ENCODE results near the gene HSPG2.

Gene HSPG2

DNA sequence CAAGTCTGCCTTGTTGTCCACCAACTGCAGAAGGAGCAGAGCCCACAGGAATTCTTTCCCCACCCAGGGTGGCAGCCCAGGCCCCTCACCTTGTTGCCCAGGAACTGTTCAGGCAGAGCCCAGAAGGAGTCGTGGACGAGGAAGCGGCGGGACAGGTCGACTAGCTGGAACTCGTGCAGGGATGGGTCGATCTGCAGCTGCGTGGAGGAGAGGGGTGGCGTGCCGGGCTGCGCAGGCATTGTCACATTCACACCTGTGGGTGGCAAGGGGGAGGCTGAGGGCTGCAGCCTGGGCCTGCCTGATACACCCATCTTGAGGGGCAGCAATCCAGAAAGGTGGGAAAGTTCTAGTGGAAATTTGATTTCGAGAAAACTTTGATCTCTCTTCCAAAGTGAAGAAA, 55.9 kb downstream of the HSPG2 start:
- TF ChIP-seq TAF1 (IDR thresholded peaks at IDR 0.05; ENCODE audit: low read depth) = no peak
- no peak for TF ChIP-seq YY1 (IDR thresholded peaks at IDR 0.05; ENCODE audit: low read depth)
- TF ChIP-seq REST (IDR thresholded peaks at IDR 0.05; ENCODE audit: low read depth) = no peak
- no peak for TF ChIP-seq EP300 (IDR thresholded peaks at IDR 0.05; ENCODE audit: borderline replicate concordance)
- TF ChIP-seq CREB1 (IDR thresholded peaks at IDR 0.05; ENCODE audit: low read depth) = no peak
- no peak for TF ChIP-seq NFIC (IDR thresholded peaks at IDR 0.05)
- no peak for TF ChIP-seq RAD21 (IDR thresholded peaks at IDR 0.05; ENCODE audit: low read depth)
- TF ChIP-seq MAX (IDR thresholded peaks at IDR 0.05) = no peak
- TF ChIP-seq CEBPB (IDR thresholded peaks at IDR 0.05) = no peak
- no peak for TF ChIP-seq EGR1 (IDR thresholded peaks at IDR 0.05)

DNA sequence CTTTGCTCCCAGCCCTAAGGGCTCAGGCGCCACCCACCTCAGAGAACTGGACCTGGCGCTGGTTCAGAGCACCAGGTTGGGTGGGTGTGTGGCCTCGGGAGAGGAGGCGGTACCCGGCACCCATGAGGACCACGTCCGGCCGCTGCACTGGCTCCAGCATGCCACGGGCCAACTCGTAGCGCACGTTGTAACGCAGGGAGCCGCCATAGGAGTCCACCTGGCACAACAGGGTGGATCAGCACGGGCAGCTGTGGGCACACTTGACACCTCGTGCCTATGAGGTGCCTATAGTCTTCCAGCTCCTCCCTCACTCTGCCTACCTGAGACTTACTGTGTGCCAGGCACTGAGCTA, 56.5 kb downstream of the HSPG2 start:
- TF ChIP-seq TCF12 (IDR thresholded peaks at IDR 0.05; ENCODE audit: low read depth) = no peak
- no peak for TF ChIP-seq CREB1 (IDR thresholded peaks at IDR 0.05; ENCODE audit: low read depth)
- TF ChIP-seq EGR1 (IDR thresholded peaks at IDR 0.05) = no peak
- no peak for TF ChIP-seq CEBPB (IDR thresholded peaks at IDR 0.05)
- TF ChIP-seq NFIC (IDR thresholded peaks at IDR 0.05) = no peak
- no peak for TF ChIP-seq ZBTB7A (IDR thresholded peaks at IDR 0.05; ENCODE audit: low read depth)
- no peak for TF ChIP-seq REST (IDR thresholded peaks at IDR 0.05; ENCODE audit: low read depth)
- no peak for TF ChIP-seq MAX (IDR thresholded peaks at IDR 0.05)
- no peak for TF ChIP-seq TEAD4 (IDR thresholded peaks at IDR 0.05)
- no peak for TF ChIP-seq TAF1 (IDR thresholded peaks at IDR 0.05; ENCODE audit: low read depth)
- TF ChIP-seq EP300 (IDR thresholded peaks at IDR 0.05; ENCODE audit: borderline replicate concordance) = no peak
- no peak for TF ChIP-seq FOXM1 (IDR thresholded peaks at IDR 0.05; ENCODE audit: borderline replicate concordance, low read depth)
- no peak for TF ChIP-seq USF1 (IDR thresholded peaks at IDR 0.05)
- no peak for TF ChIP-seq RAD21 (IDR thresholded peaks at IDR 0.05; ENCODE audit: low read depth)
- TF ChIP-seq YY1 (IDR thresholded peaks at IDR 0.05; ENCODE audit: low read depth) = no peak

DNA sequence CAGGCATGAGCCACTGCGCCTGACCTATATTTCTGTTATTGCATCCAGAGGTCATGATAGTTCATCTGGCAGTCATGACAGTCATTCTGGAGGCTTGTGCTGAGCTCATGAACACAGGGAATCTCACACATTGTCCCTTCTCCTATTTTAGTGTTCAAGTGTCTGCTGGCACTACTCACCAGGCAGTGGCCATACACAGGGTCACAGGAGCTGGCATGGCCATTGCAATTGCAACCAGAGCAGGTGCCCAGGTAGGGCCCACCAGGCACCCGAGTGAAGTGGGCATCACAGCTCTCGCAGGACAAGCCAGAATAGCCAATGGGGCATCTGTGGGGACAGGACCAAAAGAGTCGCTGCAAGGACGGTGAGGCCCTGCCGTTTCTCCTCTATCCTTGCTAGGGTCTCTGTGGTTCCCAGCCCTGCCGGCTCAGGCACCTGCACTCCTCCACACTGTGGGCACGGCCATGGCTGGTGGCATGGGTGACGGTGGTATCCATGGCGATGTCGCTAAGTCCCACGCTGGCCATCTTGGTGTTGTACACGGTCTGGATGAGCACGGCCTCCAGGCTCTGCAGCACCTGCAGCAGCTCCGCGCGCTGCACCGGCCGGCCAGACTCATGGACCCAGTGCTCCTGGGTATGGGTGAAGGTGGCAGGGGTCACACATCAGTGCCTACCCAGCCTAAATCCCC, 57.0 kb downstream of the HSPG2 start:
- TF ChIP-seq TAF1 (IDR thresholded peaks at IDR 0.05; ENCODE audit: low read depth) (no peak), CREB1 (IDR thresholded peaks at IDR 0.05; ENCODE audit: low read depth) (no peak), EP300 (IDR thresholded peaks at IDR 0.05; ENCODE audit: borderline replicate concordance) (no peak), CEBPB (IDR thresholded peaks at IDR 0.05) (no peak), MAX (IDR thresholded peaks at IDR 0.05) (no peak), FOXM1 (IDR thresholded peaks at IDR 0.05; ENCODE audit: borderline replicate concordance, low read depth) (no peak), REST (IDR thresholded peaks at IDR 0.05; ENCODE audit: low read depth) (no peak), RAD21 (IDR thresholded peaks at IDR 0.05; ENCODE audit: low read depth) (no peak), TCF12 (IDR thresholded peaks at IDR 0.05; ENCODE audit: low read depth) (no peak), EGR1 (IDR thresholded peaks at IDR 0.05) (no peak), YY1 (IDR thresholded peaks at IDR 0.05; ENCODE audit: low read depth) (no peak), USF1 (IDR thresholded peaks at IDR 0.05) (no peak), NFIC (IDR thresholded peaks at IDR 0.05) (no peak), ZBTB7A (IDR thresholded peaks at IDR 0.05; ENCODE audit: low read depth) (no peak), TEAD4 (IDR thresholded peaks at IDR 0.05) (no peak)
